Neural progenitor cell (in vitro differentiated cells): Measurements from ENCODE around the gene IQGAP2.

ENCODE experiments used
- CTCF ChIP-seq: fragments of 200-600 bp; sonication (generic); IDR thresholded peaks from 2 replicates; pipeline ENCODE4 v1.5.1; 2017; ENCODE audit warnings: antibody characterized with exemption, mild to moderate bottlenecking
- EZH2phosphoT487 ChIP-seq: fragments of 200-600 bp; sonication (generic); IDR thresholded peaks from 2 replicates; pipeline ENCODE4 v1.6.1; 2017; ENCODE audit warnings: antibody characterized with exemption

DNA sequence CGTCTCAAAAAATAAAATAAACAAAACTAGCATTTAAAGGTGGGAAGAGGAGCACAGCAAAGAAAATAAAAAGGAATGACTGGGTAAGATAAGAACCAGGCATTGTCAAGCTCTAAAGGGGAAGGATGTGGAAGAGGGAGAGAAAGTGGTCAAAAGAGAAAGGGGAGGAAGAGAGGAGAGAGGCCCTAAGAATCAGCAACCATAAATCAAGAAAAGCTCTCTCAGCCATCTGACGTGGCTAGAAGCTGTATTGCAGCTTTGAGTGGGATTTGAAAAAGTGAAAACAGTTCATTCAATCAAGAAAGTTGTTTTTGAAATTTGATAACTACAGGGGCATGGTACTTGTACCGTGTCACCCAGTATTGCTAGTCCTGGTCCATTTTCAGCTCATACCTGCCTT is 267.4 kb downstream of the IQGAP2 start:
- TF ChIP-seq CTCF (no peak), EZH2phosphoT487 (no peak)
